GM12891 (cell line): Measurements from ENCODE around the gene SMIM20.

Source experiments
- PAX5 ChIP-seq: IDR thresholded peaks from 2 replicates; pipeline ENCODE4 v1.6.1; 2011; ENCODE audit warnings: low read length, moderate library complexity, mild to moderate bottlenecking; ENCODE audit not compliant: insufficient read depth, severe bottlenecking
- POLR2A ChIP-seq: IDR thresholded peaks from 2 replicates; pipeline ENCODE4 v1.6.1; 2011; ENCODE audit warnings: low read depth, low read length, control low read depth
- POLR2AphosphoS5 ChIP-seq: IDR thresholded peaks from 2 replicates; pipeline ENCODE4 v1.6.1; 2011; ENCODE audit warnings: low read depth, low read length, control low read depth
- POU2F2 ChIP-seq: IDR thresholded peaks from 2 replicates; pipeline ENCODE4 v1.6.1; 2011; ENCODE audit warnings: low read depth, mild to moderate bottlenecking, control low read depth, low read length, moderate library complexity
- SPI1 ChIP-seq: IDR thresholded peaks from 2 replicates; pipeline ENCODE4 v1.6.1; 2011; ENCODE audit warnings: low read depth, low read length, control low read depth
- TAF1 ChIP-seq: IDR thresholded peaks from 2 replicates; pipeline ENCODE4 v1.6.1; 2011; ENCODE audit warnings: low read depth, low read length, control low read depth

DNA sequence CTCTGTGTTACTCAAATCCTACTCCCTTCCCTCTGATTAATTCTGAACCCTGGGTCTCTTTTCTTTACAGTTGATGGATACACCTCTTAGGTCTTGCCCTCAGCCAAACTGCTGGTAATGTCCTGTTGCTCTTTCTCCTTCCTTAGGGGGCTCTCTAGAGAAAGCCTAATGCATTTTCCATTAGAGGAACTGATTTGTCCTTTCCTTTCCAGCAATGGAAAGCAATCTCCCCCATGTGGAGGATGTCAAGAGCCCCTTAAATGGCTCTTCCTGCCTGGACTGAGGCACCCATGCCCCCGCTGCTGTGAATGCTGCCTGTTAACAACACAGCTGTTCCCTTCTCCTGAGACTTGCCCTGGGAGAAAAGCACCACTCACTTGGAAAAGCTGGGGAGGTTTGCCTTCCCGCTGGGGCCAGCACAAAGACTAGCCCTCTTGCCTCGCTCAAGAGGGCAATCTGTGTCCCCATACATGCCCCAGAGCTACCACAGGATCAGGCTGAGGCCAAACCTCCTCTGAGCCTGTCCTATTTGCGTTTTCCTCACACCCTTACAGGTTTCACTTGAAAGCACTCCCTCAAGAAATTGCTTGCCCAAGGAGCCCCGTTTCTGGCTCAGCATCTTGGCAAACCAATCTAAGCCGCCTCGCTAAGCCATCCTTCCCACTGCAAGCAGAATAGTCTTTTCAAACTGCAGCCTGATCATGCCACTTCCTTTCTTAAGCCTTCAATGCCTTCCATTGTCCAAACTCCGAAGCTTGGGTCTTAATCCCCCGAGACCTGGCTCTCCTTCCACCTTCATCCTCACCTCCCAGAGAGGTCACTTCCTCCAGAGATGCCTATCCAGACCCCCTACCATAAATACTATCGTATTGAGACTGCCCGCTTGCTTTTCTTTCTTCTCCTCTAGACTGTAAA, 23.2 kb upstream of the SMIM20 start:
- no peak for TF ChIP-seq POLR2A
- TF ChIP-seq POU2F2, result no peak
- TF ChIP-seq POLR2AphosphoS5, result no peak
- TF ChIP-seq PAX5, result no peak
- TF ChIP-seq TAF1, result no peak
- no peak for TF ChIP-seq SPI1
